Stimulated activated CD4-positive, alpha-beta T cell treated with anti-CD3 and anti-CD28 coated beads, TNF-alpha, amount 100 ng/mL, for 24 hours (primary cell): Measurements from ENCODE around the gene CD44.

Experiments used
- DNase-seq, 3 experiments: peaks; one replicate each; pipeline ENCODE4 v3.0.0-alpha.2; 2020; ENCODE audit warnings: low read depth in 3 of 3

Gene CD44

GRCh38 chr11:35158701-35159510 is 19.9 kb downstream of the CD44 start:
- no peak for DNase-seq

- no peak for DNase-seq
Measured at GRCh38 chr11:35160246-35160824, 21.4 kb downstream of the CD44 start.

DNA sequence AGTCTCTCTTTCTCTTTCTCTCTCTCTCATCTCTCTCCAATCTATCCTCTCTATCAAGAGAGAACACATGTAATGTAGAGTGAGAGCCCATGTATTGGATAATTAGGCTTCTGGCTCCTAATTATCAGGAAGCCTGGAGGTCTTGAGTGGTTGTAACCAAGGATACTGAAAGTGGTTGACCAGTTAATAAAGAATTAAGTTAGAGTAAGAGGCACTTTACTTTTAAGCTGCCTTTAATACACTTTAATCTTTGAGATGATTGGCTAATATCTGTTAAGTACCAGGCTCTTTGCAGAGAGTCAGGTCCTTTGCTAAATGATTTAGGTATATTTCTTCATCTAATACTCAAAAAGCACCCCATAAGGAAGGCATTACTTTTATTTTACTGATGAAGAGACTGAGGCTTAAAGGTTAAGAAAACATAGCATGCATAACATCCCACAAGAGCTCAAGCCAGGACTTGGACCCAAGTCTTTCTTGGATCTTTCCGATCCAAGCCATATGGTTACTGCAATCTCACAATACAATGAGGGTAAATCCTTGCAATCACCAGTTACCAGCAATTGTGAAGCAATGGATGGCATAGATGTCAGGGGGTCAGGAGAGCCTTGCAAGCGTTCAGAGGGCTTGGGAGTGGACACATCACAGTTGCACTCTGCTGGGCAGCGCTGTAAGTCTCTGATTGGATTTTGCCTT is 22.1 kb downstream of the CD44 start:
- no peak for DNase-seq

GRCh38 chr11:35162745-35163144 is 23.8 kb downstream of the CD44 start:
- no peak for DNase-seq

DNA sequence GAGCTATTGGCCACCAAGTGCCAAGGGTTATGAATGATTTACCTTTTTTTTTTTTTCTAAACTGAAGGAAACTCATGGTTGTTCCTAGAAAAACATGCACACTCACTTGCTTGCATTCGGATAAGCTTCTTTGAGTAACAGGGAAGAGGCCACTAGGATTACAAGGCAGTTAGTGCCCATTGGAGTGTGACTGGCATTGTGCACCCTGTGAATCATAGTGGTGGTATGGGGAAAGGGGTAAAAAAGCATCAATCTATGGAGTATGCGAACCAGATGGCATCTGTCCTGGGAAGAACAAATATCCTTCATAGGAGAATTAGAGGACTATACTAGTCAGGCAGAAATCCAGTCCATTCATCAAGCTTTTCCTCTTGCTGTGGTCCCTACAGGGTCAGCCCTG is 24.2 kb downstream of the CD44 start:
- DNase-seq = no peak

DNA sequence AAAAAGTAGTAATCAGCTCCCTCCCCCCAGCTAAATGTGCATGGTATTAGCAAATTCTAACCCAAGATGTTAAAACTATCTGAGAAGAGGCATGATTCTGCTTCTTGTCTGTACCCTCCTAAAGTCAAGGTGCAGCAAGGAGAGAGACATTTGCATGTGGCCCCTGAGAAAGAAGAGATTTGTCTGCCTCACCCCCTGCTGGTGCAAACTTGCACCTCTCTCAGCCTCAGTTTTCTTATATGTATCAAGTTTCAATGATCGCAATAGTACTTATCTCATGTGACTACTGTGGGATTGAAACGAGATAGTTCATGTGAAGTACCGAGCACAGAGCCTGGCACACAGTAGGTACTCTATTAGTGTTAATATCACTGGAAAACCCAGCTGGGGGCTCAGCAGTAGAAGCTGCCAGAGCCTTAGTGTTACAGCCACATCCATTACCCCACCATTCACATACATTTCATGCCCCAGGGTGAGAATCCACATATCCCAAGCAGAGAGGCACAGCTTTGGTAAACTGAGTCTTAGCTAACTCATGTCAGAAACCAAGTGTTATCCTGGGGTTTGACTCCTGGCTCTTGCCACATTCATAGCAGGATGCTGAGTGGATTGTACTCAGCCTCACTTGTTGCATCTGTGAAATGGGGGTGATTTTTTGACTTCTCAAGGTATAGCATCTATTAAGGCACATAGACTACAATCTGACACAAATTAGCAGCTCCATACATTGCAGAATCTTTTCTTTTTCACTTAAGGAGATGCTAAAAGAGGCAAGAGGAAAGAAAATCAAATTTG is 24.9 kb downstream of the CD44 start:
- no peak for DNase-seq

GRCh38 chr11:35165030-35165422 is 26.1 kb downstream of the CD44 start:
- DNase-seq = no peak

DNA sequence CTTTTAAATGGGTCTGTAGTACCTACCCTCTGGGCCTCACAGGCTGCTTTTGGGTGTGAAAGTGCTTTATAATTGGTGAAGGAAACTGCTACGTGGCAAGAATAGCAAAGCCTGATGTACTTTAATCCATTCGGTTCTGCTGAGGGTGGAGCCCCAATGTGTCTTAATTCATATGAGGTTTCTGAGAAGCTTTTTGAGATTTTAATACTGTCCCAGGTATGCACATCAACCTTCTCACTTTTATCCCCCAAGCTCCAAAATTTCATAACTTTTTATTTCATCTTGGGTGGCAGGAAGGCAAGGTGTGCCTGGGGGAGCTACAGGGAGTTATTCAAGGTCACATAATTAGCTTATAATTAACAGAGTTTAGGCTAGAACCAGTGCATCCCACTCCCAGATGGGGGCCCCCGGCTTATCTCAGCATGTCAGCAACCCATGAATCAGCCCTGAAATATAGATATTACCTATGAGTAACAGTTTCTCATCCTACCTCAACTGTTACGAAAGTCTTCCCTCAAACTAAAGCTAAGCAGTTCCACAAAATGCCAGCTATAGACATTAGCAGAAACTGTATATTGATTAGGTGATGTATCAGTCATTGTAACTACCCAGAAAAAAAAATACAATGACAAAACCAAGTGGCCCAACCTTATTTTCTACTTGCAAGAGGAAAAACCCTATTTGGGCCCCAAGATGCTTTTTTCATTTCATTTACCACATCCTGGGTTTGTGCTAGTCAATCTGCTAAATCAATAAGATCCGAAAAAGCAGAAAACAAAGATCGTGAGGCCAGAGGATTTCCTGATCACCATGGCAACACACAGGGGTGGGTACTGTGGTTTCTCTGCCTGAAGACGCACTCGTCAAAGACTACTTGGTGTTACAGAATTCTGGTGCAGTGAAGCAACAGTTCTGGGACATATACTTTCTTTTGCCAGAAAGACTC is 26.7 kb downstream of the CD44 start:
- peak; percentile 53 to 85 (median 74) for DNase-seq

DNA sequence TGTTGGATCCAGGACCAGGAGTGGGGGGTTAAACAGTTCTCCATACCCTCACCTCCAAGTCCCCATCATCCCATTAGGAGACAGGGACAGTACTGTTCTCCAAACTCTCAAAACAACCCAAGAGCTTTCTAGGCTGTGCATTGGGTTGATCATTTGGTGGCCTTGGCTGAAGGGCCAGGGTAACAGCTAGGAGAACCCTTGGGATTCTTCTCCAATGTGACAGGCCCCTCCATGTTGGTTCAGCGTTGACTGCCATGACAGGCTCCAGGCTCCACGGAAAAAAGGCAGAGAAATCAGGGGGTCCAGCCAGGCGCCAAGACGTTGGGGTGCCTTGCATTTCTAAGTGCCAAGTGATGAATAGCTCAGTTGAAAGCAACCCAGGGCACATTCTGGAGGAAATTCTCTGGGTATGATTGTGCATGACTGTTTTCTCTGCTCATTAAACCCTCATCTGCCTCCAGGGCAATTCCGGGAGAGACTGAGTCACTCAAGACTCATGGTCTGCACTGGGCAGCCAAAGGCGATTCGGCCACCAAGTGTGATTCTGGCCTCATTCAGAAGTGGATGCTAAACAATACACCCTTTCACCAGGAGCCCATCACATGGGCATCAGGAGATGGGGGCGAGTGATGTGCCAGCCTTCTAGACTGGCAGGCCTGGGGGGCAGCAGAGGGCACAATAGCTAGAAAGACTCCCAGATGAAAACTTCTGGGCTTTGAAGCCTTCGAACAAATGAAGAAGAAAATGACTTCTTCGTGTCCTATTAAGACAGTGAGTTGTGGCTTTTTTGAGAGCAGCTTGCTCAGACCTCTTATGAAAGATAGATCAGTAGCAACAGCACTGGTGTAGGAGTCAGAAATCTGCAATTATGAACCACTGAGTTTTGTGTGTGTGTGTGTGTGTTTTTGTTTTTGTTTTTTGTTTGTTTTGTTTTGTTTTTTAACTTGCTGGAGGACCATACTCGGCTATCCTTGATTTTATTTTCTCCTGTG is 27.7 kb downstream of the CD44 start:
- DNase-seq = no peak

- no peak for DNase-seq
Measured at GRCh38 chr11:35167426-35167954, 28.5 kb downstream of the CD44 start.

DNA sequence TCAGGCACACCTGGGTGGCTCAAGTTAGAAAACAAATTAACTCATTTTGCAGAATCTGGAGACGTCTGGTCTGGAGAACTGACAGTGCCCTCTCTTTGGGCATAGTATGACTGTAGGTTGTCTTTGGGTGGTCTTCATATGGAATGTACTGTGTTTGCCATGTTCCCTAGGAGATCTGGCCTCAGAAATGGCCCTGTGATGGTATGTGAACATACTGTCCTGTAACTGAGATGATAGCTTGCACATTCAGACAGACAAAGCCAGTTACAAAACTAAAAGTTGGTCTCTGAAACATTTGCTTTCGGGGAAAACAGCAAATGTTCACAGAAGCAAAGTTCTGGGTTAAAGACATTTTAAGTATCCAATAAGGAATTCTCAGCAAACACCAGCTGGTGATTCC is 29.7 kb downstream of the CD44 start:
- no peak for DNase-seq

DNA sequence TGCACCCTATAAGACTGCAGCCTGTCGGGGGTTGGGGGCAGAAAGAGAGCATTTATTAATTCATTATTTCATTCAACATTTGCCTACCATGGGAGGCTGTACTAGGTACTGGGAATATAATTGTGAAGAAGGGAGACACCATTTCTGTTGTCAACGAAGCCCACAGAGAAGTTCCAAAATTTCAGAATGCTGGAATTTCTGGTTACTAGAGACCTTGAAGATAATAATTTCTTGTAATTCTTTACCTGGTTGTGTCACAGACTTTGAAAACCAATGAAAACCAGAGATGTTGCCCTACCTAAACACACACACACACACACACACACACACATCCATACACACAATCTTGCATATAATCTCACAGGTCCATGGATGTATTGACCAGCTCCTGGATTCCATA is 30.1 kb downstream of the CD44 start:
- DNase-seq = no peak

DNA sequence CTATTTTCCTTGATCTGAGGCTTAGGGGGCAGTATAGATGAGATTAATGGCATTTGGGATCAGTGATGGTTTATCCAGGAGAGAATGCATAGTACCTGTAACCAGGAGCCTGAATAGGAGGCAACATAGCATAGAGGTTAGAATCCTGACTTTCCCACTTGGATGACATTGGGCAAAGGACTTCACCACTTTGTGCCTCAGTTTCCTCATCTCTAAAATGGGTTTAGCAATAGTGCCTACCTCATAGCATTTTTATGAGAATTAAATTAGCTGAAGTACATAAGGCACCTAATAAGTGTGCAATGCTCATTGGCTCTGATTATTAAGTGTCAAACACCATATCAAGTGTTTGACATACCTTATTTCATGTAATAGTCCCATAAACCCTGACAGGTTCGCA is 30.8 kb downstream of the CD44 start:
- no peak for DNase-seq

DNA sequence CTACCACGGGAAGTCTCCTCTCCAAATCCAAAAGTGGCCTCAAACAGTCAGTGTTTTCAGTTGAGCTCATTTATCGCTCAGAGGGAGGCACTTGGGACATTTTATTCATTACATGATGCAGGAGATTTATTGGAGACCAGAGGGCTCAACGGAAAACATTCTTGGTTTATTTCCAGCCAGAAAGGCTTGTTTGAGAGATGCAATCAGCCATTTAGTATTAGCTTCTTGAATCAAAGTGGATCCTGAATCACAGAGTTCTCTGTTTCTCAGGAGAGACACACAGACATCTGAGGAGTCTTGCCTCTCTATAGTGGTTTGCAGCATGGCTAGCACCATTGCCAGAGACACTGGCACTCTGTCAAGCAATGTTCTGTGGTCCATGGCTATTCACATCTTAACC is 31.5 kb downstream of the CD44 start:
- DNase-seq = no peak

DNA sequence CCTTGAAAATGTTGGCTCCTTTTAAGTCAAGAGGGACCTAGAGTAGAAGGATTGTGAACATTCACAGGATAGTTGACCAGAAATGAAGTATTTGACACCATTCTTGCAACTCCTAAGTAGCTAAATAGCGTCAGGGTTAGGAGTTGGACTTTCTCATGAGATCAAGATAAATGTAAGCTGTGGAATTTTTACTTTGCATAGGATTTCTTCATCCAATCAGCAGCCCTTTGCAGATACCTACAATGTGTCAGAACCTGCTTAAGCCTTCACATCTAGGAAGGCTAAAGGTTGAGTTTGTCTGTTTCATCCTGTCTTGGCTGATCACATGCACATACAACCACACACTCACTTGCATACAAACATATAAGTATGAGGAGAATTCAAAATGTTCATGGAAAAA is 32.3 kb downstream of the CD44 start:
- no peak for DNase-seq

DNA sequence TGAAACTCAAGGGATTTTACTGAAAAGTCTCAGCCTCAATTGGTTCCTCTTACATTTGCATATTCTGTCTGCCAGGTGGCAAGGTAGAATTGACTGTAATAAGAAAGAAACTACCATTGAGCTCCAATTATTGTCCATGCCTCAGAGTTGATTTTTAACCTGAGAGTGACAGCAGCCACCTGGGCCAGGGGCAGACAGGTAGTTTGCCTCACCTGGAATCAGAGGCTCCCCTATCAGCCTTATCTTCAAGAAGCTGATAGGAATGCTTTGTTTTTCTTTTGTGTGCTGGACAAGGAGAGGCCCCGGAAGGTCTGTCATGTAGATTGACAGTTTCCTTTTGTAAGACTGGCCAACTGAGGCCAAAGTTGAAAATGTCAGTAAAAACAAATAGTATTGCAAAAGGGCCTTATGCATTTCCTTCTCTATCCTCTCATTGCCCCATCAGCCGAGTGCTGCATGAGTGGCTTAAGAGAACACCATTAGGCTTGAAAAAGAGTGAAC is 34.1 kb downstream of the CD44 start:
- no peak for DNase-seq

DNA sequence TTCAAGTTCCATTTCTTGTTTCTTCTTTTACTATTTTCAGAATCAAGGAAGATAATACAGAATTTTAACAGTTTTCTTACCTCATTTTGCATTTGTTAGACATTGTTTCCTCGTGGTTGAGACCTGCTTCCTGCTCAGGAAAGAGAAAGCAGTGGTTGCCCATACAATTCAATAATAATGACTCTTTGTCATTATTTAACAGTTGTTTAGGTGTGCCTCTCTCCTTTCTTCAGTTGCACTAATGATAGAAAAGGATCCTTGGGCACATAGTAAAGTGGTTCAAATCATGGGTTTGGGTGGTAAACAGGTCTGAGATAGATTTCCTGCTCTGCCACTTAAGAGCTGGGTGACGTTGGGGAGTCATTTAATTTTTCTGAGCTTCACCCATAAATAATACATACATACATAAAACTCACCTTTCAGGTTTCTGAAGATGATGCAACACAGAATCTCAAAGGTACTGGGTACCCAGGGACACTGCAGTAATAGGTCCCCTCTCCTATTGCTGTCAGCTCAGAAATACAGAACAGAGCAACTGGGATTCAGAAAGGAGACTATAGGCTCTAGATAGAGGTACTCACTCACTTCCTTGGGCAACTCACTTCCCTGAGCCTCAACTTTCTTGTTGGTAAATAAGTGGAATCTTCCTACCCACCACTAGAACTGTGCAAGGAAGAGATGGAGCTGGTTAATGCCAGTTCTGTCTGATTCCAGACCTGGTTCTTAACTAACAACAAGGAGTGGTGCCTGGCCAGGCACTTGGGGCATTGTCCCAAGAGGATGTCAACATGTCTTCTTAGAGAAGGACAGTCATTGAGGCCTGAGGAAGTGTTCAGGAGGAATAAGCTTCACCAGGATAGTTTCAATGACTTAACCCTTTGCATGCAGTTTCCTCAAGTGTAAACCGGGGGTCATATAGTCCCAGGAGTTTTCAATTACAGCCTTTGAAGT is 34.9 kb downstream of the CD44 start:
- DNase-seq = no peak

GRCh38 chr11:35174666-35175065 is 35.7 kb downstream of the CD44 start:
- DNase-seq = no peak
